GM21447 (cell line): ENCODE measurements around the gene MAPK10.
"Not testable (repeated sequence)": the region's sequence is repeated elsewhere in the genome, so short reads cannot be mapped to it uniquely, and the experiment has no call there.

Source experiments
- ATAC-seq: cut with Tn5 transposase; IDR thresholded peaks from one replicate; pipeline ENCODE4 v1.9.1; 2021; ENCODE audit not compliant: unreplicated experiment

Gene MAPK10

GRCh38 chr4:86203176-86203575 is 156.7 kb downstream of the MAPK10 start:
- ATAC-seq: no peak

GRCh38 chr4:86185659-86186058 is 174.2 kb downstream of the MAPK10 start:
- no peak for ATAC-seq

GRCh38 chr4:86184901-86185285 is 175.0 kb downstream of the MAPK10 start:
- no peak for ATAC-seq

GRCh38 chr4:86184216-86184900 is 175.5 kb downstream of the MAPK10 start:
- ATAC-seq: no peak

GRCh38 chr4:86181585-86181984 is 178.3 kb downstream of the MAPK10 start:
- no peak for ATAC-seq

- no peak for ATAC-seq
Observed at GRCh38 chr4:86178211-86178610, 181.6 kb downstream of the MAPK10 start.

- no peak for ATAC-seq
Observed at GRCh38 chr4:86174506-86174905, 185.3 kb downstream of the MAPK10 start.

- not testable (repeated sequence) for ATAC-seq
Observed at GRCh38 chr4:86168335-86168734, 191.5 kb downstream of the MAPK10 start.

- no peak for ATAC-seq
Observed at GRCh38 chr4:86160426-86160825, 199.4 kb downstream of the MAPK10 start.

GRCh38 chr4:86159216-86159615 is 200.6 kb downstream of the MAPK10 start:
- no peak for ATAC-seq

- no peak for ATAC-seq
Observed at GRCh38 chr4:86156531-86156930, 203.3 kb downstream of the MAPK10 start.

GRCh38 chr4:86155766-86156165 is 204.1 kb downstream of the MAPK10 start:
- ATAC-seq: no peak

- no peak for ATAC-seq
Observed at GRCh38 chr4:86152454-86152853, 207.4 kb downstream of the MAPK10 start.

GRCh38 chr4:86151196-86151595 is 208.7 kb downstream of the MAPK10 start:
- ATAC-seq: no peak

GRCh38 chr4:86141161-86141560 is 218.7 kb downstream of the MAPK10 start:
- ATAC-seq: no peak

GRCh38 chr4:86132468-86132867 is 227.4 kb downstream of the MAPK10 start:
- no peak for ATAC-seq

- no peak for ATAC-seq
Observed at GRCh38 chr4:86131456-86131855, 228.4 kb downstream of the MAPK10 start.

GRCh38 chr4:86130160-86130933 is 229.5 kb downstream of the MAPK10 start:
- no peak for ATAC-seq

- ATAC-seq: no peak
Observed at GRCh38 chr4:86129546-86129945, 230.3 kb downstream of the MAPK10 start.

- ATAC-seq: no peak
Observed at GRCh38 chr4:86122404-86122803, 237.4 kb downstream of the MAPK10 start.

- no peak for ATAC-seq
Observed at GRCh38 chr4:86118711-86119110, 241.1 kb downstream of the MAPK10 start.

- no peak for ATAC-seq
Observed at GRCh38 chr4:86117705-86118302, 242.0 kb downstream of the MAPK10 start.
